GM12892 (cell line): ENCODE results near the gene PER1.

ENCODE experiments used
- DNase-seq: peaks from one replicate; pipeline ENCODE4 v3.0.0; 2011; ENCODE audit not compliant: insufficient read length
- FAIRE-seq: peaks from 2 replicates; lab custom pipeline; 2011; peaks lifted over from hg19 to GRCh38; lab: Jason Lieb, UNC
- POLR2A ChIP-seq: IDR thresholded peaks from 2 replicates; pipeline ENCODE4 v1.6.1; 2011; ENCODE audit warnings: low read depth, low read length, control low read depth
- POLR2AphosphoS5 ChIP-seq: IDR thresholded peaks from 2 replicates; pipeline ENCODE4 v1.6.1; 2011; ENCODE audit warnings: low read depth, low read length, control low read depth
- TAF1 ChIP-seq: IDR thresholded peaks from 2 replicates; pipeline ENCODE4 v1.6.1; 2011; ENCODE audit warnings: low read depth, mild to moderate bottlenecking, control low read depth, low read length, borderline replicate concordance

The PER1 gene

GRCh38 chr17:8142158-8142886 lies 9.9 kb downstream of the PER1 start:
- FAIRE-seq: no peak
- no peak for TF ChIP-seq TAF1
- no peak; the same call in 1 of the 2 replicates for TF ChIP-seq POLR2AphosphoS5
- no peak for TF ChIP-seq POLR2A

GRCh38 chr17:8141741-8142140 lies 10.5 kb downstream of the PER1 start:
- DNase-seq: no peak
- no peak for FAIRE-seq
- TF ChIP-seq POLR2A (no peak), TAF1 (no peak), POLR2AphosphoS5 (no peak; the same call in 1 of the 2 replicates)

More at GRCh38 chr17:8142158-8142886, 9.9 kb downstream of the PER1 start:
- DNase-seq: no peak

- FAIRE-seq: no peak
- no peak for DNase-seq
- TF ChIP-seq POLR2A (no peak), POLR2AphosphoS5 (no peak), TAF1 (no peak)
Observed at GRCh38 chr17:8141045-8141444, 11.2 kb downstream of the PER1 start.

- FAIRE-seq: no peak
- TF ChIP-seq POLR2AphosphoS5 (no peak), TAF1 (no peak), POLR2A (no peak)
Observed at GRCh38 chr17:8140065-8141029, 11.9 kb downstream of the PER1 start.

DNA sequence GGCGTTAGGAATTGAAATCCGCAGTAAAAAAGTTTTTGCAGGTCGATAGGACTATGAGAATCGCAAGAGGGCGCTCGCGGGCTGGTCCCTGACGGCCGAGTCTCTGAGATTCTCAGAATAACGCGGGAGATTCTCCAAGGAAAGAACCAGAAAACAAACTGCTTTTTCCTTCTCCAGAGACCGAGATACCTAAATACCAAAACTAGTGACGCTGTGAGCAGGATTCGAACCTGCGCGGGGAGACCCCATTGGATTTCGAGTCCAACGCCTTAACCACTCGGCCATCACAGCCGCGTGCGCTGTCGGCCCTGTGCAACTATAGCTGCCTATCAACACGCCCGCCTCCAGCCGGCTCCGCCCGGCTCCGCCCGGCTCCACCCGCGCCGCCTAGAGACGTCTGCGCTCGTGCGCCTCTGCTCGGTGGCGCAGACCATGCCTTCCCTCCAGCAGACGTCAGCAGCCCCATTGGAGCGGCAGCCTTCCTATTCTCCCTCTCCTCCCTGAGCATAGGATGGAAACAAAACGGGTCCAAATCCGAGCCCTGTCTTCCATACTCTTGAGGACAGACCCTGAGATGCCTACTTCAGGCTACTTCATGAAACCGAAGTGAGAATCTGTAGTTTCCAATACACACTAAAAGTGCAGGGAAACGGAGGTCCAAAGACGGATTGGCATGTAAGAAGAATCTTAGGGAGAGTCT lies 13.4 kb downstream of the PER1 start:
- DNase-seq (peak; percentile 80), FAIRE-seq (peak; percentile 94)
- TF ChIP-seq TAF1: 0 out of 2 replicates have a peak, but pooled peaks have one; percentile 24
- no peak for TF ChIP-seq POLR2AphosphoS5
- TF ChIP-seq POLR2A: peak; percentile 40; the same call in 1 of the 2 replicates

More at GRCh38 chr17:8140065-8141029, 11.9 kb downstream of the PER1 start:
- no peak for DNase-seq

GRCh38 chr17:8138374-8138671 lies 13.9 kb downstream of the PER1 start:
- FAIRE-seq (no peak), DNase-seq (no peak)
- TF ChIP-seq POLR2AphosphoS5 (no peak), TAF1 (no peak)

GRCh38 chr17:8137645-8138373 lies 14.4 kb downstream of the PER1 start:
- DNase-seq (no peak), FAIRE-seq (no peak)
- no peak for TF ChIP-seq POLR2AphosphoS5
- no peak for TF ChIP-seq POLR2A
- TF ChIP-seq TAF1: no peak

- DNase-seq: no peak
- TF ChIP-seq TAF1: no peak
- no peak for TF ChIP-seq POLR2AphosphoS5
- no peak for TF ChIP-seq POLR2A
- no peak for FAIRE-seq
Observed at GRCh38 chr17:8133941-8134340, 18.3 kb downstream of the PER1 start.

- FAIRE-seq (no peak), DNase-seq (no peak)
- TF ChIP-seq POLR2AphosphoS5 (no peak), TAF1 (no peak), POLR2A (no peak)
Observed at GRCh38 chr17:8133399-8133798, 18.8 kb downstream of the PER1 start.

DNA sequence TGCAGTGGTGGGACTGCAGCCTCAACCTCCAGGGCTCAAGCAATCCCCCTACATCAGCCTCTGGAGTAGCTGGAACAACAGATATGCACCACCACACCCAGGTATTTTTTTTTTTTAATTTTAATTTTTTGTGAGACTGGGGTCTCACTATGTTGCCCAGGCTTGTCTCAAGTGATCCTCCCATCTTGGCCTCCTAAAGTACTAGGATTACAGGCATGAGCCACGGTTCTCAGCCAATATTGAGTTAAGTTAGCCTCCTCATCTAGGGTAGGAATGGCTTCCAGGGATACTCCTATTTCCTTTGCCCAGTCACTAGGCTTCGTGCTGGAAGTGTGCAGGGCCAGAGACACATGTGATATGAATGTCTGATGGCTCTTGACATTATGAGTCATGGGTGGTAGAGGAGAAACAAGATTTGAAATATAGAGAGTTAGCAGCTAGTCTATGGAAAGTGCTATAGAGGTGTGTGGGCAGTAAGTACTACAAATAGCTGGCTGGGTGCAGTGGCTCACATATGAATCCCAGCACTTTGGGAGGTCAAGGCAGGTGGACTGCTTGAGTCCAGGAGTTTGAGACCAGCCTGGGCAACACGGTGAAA lies 20.3 kb downstream of the PER1 start:
- DNase-seq: no peak

More for the DNA sequence above, 20.3 kb downstream of the PER1 start:
- TF ChIP-seq POLR2AphosphoS5 (no peak), TAF1 (no peak), POLR2A (no peak)
- FAIRE-seq: no peak
